ENCODE results near the gene RXRA. TPM values are rescaled to one million over a fixed set of nuclear protein-coding genes. Genes with fewer than 3 reads are reported as not detected.
A peak's percentile ranks its signal among the peaks of the same experiment; 100 is the strongest.

RXRA gene
- total RNA-seq, 1 donor from 2014 or later: 163 TPM

GRCh38 chr9:134376386-134377142, 50.3 kb downstream of the RXRA start:
- peak; percentile 11 for ATAC-seq
- peak; percentile 93 for DNase-seq (ENCODE audit: low spot score)

DNA sequence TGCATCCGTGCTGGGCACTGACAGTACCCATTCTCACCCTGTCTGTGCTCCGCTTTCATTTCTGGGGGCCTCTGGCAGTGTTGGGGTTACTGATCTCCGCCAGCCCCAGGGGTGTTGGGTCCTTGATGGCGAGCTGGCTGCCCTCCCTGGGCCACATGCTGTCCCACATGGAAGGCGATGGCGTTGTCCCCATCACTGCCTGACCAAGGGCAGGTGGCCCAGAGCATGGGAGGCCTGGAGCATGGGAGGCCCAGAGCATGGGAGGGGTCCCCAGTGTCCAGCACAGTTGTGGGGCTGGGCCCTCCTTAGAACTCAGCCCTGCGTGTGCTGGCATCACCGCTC, 50.9 kb downstream of the RXRA start:
- ATAC-seq (peak; percentile 0), DNase-seq (ENCODE audit: low spot score) (no peak)

GRCh38 chr9:134377976-134378375, 51.7 kb downstream of the RXRA start:
- DNase-seq (ENCODE audit: low spot score) (peak; percentile 98), ATAC-seq (peak; percentile 42)

DNA sequence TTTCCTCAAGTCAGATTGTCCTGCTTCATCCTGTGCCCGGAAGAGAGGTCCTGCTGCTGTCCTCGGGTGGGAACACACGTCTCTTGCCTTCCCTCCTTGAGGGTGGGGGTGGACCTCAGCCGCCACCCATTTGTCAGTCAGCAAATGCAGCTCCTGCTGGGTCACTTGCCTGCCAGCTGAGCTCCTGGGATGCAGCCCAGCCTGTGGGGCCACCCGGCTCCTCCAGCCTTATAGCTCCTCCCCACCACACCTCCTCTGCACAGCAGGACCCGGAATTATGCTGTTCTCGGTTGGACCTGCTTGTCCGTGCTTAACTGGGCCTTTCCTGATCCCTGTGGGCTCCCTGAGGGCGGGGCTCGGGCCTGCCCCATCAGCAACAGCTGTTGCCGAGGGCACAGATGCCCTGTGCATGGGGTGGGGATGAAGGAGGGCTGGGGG, 52.7 kb downstream of the RXRA start:
- no peak for DNase-seq (ENCODE audit: low spot score)
- ATAC-seq: peak; percentile 0

DNA sequence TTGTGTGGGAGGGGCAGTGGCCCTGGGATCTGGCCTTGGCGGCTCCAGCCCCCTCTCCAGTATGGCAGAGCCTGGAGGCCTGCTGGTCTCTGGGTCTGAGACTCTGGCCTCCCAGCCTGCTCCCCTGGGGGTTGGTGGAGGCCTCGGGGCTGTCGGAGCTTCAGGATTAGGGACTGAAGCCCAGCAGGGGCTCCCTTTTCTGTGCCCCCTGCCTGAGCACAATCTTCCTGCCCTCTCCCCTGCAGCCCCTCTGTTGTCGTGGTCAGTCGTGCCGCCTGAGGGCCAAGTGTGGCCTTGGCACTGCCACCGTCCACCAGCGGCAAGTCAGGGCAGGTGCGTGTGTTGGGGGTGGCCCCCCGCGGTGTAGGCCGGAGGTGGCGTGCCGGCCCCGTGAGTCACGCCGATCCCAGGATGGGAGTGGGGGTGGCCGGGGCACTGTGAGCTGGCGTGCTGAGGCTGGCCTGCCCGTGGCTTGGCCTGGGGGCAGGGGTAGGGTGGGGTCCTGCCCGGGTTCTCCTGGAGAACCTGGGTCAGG, 53.6 kb downstream of the RXRA start:
- ATAC-seq: no peak
- no peak for DNase-seq (ENCODE audit: low spot score)

DNA sequence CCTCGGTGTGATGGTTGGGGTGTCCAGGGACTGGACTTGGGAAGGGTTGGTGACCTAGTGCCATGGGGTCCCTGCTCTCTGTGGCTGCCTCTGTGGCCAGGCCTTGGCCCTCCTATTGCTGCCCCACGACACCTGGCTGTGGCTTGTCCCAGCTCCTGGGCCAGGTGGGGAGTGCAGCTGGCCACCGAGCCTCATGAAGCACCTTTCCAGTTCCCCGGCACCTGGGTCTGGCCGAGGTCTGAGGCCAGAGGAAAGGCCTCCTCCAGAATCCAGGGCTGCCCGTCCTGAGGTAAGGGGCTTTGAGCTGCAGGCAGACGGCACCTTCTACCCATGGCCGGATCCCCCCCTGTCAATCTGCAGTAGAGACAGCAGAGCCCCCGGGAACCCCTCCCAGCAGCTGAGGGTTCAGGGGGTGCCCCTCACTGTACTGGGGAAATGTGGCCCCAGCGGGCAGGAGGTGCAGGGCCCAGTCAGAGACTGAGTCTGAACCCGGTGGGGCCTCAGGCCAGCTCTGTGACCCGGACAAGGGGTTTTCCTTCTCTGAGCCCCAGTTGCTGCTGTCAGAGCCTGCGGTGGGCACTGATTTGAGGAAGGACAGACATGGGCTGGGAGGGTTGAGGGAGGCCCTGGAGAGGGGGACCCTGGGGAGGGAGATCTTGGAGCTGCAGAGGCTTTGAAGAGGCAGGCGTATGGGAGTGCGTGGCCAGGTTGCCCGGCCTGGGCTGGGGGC, 54.5 kb downstream of the RXRA start:
- ATAC-seq (no peak), DNase-seq (ENCODE audit: low spot score) (no peak)

- ATAC-seq (no peak), DNase-seq (ENCODE audit: low spot score) (no peak)
Measured at GRCh38 chr9:134381272-134381661, 55.0 kb downstream of the RXRA start.

DNA sequence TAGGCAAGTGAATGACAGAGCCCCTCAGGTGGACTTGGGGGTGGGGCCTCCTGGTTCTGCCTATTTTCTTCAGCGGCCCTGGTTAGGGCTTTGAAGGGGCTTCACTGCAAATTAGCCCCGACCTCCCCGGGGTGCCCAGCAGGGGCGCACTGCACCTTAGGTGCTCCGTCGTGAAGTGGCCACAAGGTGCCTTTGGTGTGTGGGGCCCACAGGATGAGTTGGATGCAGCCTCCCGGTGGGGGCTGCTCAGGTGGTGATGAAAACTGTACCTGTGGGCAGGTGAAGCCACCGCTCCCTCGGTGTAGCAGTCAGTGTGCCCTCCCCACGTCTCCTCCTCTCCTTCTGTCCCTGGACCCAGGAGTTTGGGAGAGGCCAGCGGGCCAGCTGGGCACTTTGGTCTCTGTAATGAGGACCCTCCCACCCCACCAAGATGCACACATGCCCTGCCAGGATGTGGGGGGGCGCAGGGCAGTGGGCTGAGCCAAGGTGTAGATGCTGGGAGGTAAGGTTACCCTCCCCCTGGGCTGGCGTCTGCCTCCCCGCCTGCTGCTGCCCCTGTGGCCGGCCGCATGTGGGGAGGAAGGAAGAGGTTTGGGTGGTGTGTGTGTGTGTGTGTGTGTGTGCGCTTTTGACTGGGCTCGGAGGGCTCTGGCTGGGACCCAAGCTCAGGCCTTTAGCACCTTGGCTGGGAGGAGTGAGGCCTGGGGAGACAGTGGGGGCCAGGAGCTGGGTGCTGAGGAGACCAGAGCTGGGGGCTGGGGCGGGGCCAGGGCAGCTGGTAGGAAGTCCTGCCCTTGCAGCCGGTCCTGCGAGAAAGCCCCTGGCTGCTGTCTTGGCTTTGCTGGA, 55.6 kb downstream of the RXRA start:
- DNase-seq (ENCODE audit: low spot score) (peak; percentile 61), ATAC-seq (no peak)

GRCh38 chr9:134382733-134383132, 56.5 kb downstream of the RXRA start:
- peak; percentile 83 for DNase-seq (ENCODE audit: low spot score)
- peak; percentile 49 for ATAC-seq

- DNase-seq (ENCODE audit: low spot score) (no peak), ATAC-seq (no peak)
Measured at GRCh38 chr9:134383148-134383547, 56.9 kb downstream of the RXRA start.

DNA sequence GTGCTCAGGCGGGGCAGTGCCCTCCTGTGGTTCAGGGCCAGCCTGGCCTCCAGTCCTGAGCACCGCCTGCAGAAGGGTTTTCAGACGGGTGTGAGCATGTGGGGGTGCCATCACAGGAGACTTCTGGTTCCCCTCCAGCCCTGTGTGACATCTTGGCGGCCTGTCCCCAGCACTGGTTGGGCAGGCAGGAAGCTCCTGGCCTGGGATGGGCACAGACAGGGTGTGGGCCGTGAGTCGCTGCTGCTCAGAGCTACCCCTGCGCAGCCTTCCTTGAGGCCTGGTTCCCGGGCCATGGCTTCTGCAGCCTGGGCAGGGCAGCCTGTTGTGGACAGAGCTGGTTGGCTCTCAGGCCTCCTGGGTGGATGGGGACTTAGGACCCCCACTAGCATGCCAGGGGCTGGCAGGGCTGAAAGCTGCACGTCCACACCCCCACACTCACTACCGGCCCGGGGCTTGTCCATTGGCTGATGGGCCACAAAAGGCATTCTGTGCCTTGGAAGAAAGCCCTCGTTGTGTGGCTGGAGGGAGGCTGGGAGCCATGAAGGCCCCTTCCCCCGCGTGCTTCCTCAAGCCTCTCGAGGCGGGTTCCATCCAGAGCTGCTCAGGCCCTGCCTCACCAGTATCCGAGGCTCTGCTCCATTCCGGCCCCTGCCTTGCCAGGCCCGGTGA, 58.7 kb downstream of the RXRA start:
- ATAC-seq: no peak
- DNase-seq (ENCODE audit: low spot score): no peak

- ATAC-seq (no peak), DNase-seq (ENCODE audit: low spot score) (no peak)
Measured at GRCh38 chr9:134385915-134386314, 59.7 kb downstream of the RXRA start.

DNA sequence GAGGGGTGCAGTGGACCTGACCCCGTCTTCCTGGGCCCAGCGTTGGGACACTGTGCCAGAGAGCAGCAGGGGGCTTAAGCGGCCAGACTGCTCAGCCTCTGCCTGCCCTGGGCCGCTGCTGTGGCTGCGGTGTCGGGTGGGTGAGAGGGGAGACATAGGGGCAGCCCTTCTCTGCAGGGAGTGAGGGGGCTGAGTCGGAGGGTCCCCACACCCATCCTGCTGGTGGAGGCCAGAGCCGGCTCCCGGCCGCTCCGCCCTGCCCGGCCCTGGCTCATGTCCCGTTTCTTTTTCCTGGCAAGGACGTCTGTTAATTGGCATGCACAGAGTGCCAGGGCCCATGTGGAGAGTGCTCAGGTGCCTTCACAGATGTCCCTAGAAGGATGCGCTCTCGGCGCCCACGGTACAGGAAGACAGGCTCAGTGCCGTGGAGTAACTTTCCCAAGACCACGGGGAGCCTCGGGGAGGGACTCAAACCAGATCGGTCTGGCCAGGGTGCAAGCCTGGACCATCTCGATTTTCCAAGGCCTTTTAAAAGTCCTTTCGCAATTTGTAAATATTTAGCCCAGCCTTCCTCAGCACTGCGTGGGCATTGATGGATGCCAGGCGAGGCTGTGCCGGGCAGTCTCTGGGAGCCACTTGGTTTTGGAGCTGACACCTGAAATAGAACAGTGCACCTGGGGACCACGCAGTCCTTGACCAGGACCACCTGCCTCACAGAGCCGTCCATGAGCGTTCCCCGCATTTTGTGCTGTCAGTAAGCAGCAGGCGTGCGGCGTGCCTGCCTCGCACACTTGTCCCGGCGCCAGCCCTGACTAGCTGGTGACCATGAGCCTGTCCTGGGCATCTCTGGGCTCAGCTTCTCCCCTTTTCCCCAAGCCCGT, 60.9 kb downstream of the RXRA start:
- peak; percentile 86 for DNase-seq (ENCODE audit: low spot score)
- peak; percentile 56 for ATAC-seq

- no peak for ATAC-seq
- DNase-seq (ENCODE audit: low spot score): no peak
Measured at GRCh38 chr9:134388289-134388808, 62.1 kb downstream of the RXRA start.

GRCh38 chr9:134388976-134389375, 62.7 kb downstream of the RXRA start:
- ATAC-seq: no peak
- no peak for DNase-seq (ENCODE audit: low spot score)

DNA sequence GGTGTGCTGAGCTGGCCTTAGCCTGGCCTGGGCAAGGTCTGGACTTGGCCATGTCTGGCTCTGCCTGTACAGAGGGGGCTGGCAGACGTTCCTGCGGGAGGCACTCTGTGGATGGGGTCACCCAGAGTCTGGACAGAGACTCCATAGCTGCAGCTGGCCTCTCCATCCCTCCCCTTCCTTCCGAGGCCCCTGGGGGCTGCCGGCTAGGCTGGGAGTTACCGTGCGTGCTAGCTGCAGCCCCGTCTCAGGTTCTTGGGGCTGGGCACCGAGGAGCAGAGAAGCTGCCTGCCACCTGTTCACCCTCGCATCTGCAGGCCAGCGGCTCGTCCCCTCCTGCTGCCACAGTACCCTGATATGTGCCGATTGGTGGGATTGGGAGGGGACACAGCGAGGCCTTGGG, 63.4 kb downstream of the RXRA start:
- peak; percentile 33 for ATAC-seq
- no peak for DNase-seq (ENCODE audit: low spot score)

GRCh38 chr9:134390537-134390936, 64.3 kb downstream of the RXRA start:
- DNase-seq (ENCODE audit: low spot score) (no peak), ATAC-seq (no peak)

DNA sequence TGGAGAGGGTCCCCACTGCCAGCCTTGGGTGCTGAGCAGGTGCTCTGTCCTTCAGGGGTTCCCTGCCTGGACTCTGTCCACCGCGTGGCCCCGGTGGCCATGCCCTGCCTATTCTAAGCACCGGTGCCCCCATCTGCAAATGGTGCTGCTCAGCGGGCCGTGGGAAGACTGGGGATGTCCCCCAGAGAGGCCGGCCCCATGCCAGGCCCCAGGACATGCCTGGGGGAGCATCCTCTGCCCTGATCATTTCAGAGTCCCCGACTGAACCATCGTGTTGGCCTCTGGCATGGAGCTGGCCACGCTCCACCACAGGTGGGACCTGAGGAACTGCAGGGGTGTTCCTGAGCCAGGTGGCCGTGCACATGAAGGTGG, 64.7 kb downstream of the RXRA start:
- no peak for DNase-seq (ENCODE audit: low spot score)
- ATAC-seq: no peak
